CD4-positive, alpha-beta T cell treated with Interleukin-1 beta for 1 hour (primary cell): ENCODE data around the gene PLOD3.
"Not testable (repeated sequence)": the region's sequence is repeated elsewhere in the genome, so short reads cannot be mapped to it uniquely, and the experiment has no call there.

Source experiments
- DNase-seq, 2 donors: peaks; one replicate each; pipeline ENCODE4 v3.0.0-alpha.2; 2020 to 2022

Gene PLOD3, protein sequence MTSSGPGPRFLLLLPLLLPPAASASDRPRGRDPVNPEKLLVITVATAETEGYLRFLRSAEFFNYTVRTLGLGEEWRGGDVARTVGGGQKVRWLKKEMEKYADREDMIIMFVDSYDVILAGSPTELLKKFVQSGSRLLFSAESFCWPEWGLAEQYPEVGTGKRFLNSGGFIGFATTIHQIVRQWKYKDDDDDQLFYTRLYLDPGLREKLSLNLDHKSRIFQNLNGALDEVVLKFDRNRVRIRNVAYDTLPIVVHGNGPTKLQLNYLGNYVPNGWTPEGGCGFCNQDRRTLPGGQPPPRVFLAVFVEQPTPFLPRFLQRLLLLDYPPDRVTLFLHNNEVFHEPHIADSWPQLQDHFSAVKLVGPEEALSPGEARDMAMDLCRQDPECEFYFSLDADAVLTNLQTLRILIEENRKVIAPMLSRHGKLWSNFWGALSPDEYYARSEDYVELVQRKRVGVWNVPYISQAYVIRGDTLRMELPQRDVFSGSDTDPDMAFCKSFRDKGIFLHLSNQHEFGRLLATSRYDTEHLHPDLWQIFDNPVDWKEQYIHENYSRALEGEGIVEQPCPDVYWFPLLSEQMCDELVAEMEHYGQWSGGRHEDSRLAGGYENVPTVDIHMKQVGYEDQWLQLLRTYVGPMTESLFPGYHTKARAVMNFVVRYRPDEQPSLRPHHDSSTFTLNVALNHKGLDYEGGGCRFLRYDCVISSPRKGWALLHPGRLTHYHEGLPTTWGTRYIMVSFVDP

DNA sequence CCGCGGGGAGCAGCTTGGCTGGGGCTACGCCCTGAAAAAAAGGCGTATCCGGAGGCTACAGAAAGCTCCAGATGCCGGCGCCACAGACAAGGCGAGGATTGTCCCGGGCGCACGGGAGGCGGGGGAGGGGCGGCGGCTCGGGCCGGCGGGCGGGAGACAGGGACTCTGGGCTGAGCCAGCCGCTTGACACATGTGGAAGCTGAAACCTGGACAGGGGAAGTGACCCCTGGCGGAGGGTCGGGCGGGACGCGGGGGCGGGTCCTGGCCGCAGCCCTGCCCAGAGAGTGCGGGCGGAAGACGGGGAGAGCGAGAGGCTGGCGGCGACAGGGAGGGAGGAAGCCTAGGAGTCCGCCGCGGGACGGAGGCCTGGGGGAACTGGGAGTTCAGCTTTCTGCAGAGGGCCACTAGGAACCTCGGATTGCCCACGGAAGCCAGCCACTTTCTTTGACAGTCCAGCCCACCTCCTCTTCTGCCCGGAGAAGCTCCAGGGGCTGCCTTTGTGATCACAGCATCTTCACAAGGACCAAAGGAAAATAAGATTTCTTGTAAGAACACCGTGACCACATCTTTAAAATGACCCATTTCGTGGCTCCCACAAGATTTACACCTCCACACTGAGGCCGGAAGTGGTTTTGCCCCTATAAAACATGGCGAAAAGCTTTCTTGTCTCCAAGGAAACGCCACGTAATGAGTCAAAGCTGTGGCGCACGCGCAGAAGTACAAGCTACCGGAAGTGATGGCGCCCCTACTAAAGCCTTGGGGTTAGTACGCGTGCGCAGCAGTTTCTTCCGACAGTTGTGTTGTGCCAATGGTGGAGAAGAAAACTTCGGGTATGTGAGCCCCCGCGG, at the start of gene PLOD3, which contains the start of gene ZNHIT1:
Gene PLOD3, minus strand, starts transcription at position 194 of the 848 bp plus-strand sequence. CDS start 307 bp downstream, outside the sequence.
Gene ZNHIT1, plus strand, starts transcription at position 778 of the 848 bp plus-strand sequence. Its CDS starts 31 bp downstream, at position 809.
- DNase-seq, result peak; percentile 97 to 98

DNA sequence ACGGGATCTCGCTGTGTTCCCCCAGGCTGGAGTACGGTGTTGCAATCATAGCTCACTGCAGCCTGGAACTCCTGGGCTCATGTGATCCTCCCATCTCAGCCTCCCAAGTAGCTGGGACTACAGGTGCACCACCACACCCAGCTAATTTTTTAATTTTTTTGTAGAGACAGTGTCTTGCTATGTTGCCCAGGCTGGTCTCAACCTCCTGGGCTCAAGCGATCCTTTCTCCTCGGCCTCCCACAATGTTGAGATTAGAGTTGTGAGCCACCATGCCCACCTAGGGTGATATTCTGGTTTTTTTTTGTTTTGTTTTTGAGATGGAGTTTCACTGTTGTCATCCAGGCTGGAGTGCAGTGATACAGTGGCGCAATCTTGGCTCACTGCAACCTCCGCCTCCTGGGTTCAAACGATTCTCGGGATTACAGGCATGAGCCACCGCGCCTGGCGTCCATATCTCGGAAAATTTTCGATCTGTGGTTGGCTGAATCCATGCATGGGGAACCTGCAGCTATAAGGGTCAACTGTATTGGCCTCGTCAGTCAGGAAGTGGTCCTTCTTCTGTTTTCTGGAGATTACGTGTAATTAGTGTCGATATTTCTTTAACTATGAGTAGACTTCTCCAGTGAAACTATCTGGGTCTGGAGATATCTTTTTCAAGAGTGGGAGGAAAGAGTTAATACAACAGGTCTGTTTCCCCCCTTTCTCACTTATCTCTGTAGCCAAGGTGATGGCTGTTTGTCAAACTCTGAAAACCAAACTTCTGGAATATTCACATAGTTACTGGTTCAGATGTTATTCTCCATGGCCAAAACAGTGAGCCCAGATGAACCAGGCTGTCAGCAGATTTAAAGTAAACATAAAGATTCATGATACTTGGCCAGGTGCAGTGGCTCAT, 48.5 kb upstream of the PLOD3 start:
- no peak for DNase-seq

DNA sequence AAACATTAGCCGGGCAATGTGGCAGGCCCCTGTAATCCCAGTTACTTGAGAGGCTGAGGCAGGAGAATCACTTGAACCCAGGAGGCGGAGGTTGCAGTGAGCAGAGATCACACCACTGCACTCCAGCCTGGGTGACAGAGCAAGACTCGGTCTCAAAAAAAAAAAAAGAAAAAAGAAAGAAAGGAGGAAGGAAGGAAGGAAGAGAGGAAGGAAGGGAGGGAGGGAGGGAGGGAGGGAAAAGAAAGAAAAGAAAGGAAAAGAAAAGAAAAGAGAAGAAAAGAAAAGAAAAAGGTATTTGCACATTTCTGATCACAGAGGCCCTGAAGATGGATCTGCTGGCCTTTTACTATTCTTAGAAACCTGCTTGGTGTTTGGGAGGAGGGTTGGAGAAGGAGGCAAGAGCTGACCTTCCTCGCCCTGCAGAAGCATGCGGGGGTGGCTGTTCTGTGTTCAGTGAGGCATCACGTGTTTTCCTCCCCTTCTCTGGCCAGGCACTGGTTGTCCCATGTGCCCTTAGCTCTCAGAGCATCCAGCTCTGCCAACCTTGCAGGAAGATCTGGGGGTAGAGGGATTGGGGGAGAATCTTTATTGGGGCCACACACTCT, 46.8 kb upstream of the PLOD3 start:
- DNase-seq, result not testable (repeated sequence)

DNA sequence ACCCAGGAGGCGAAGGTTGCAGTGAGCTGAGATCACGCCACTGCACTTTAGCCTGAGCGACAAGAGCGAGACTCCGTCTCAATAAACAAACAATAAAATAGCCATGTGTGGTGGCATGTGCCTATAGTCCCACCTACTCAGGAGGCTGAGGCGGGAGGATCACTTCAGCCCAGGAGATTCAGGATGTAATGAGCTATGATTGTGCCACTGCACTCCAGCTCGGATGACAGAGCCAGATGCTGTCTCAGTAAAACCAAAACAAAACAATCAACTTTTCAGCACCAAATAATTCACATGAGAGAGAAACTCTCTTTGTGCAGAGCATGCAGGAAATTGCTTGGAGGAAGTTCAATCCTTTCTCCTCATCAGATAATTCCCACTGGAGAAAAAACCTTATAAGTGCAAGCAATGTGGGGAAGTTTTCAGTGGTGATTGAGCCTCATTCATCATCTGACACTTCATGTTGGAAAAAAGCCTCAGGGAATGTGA, 40.9 kb upstream of the PLOD3 start:
- no peak for DNase-seq

DNA sequence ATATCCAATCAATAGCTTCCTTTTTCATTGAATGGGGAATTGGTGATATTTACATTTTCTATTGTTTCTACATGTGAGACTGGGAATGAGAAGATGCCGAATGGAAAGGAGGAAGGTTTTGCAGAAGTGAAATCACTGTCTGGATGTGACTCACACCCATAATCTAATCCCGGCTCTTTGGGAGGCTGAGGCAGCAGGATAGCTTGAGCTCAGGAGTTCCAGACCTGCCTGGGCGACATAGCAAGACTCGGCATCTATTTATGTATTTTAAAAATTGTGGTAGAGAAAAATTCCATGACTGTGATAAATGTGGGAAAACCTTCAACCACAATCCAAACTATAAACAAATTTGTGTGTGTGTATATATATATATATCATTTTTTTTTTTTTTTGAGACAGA, 38.4 kb upstream of the PLOD3 start:
- DNase-seq, result no peak

DNA sequence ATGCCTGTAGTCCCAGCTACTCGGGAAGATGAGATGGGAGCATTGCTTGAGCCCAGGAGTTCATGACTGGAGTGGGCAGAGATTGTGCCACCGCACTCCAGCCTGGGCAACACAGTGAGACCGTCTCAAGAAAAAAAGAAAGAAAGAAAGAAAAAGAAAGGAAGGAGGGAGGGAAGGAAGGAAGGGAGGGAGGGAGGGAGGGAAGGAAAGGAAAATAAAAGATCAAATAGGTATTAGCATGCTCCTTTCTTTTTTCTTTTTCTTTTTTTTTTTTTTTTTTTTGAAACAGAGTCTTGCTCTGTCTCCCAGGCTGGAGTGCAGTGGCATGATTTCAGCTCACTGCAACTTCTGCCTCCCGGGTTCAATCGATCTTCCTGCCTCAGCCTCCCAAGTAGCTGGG, 35.8 kb upstream of the PLOD3 start:
- not testable (repeated sequence) for DNase-seq

DNA sequence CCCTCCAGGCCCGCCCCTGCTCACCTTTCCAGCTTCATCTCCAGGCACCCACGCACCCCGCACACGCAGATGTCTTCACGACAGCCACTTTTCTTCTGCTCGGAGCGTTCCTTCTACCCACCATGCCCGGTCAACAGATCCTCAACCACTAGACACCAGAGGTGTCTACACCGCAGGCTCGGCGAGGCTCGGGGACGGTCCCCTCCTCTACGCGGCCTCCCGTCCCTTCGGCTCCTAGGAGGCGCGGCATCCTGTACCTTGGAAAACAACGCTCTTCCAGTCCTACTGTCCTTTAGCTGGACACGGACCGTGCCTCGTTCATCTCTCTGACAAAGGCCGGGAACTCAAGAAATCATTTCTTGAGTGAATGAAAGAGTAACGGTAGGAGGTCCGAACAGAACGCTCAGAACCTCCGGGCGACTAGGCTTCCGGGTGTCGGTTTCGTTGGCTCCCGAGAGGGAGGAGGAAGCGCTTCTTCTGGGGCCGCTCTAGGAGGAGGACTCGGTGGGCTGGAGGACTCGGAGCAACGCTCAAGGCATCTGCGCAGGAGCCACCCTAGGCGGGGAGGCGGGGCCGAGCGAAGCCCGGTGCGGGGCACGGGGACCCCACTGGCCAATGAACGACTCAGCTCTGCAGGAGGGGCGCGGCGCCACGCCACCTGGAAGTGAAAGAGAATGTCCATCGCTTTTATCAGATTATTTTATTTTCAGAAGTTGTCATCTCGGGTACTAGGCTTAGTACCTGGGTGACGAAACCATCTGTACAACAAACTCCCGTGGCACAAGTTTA, 34.7 kb upstream of the PLOD3 start:
- peak; percentile 98 to 99 for DNase-seq

DNA sequence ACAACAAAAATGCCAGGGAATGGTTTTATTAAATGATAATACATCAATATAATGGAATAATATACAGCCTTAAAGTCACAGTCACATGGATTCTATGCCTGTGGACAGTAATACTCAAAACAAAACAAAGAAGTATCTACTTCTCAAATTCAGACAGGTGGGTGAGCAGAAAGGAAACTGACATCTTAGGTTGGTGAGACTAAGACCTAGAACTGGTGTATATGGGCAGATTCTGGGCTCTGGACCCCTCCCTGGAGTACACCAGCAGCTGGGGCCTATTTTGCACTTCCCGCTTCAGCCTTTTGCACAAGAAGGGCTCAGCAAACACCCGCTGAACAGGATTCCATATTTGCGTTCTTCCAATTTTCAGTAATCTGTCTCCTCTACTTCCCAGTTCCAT, 32.9 kb upstream of the PLOD3 start:
- DNase-seq, result no peak

DNA sequence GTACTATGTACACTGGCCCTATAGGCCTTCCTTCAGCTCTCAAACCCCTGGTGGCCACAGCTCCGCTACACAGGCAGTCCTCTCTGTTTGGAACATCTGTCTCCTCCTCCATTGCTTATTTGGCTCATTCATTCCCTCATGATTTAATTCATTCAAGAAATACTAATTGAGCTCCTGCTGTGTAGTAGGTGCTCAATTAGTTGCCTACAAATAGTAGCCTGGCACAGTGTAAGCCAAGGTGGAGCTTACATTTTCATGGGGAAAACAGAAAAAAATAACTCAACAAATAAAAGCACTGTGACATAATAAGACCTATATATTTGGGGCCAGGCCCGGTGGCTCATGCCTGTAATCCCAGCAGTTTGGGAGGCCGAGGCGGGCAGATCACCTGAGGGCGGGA, 30.9 kb upstream of the PLOD3 start:
- DNase-seq, result no peak

DNA sequence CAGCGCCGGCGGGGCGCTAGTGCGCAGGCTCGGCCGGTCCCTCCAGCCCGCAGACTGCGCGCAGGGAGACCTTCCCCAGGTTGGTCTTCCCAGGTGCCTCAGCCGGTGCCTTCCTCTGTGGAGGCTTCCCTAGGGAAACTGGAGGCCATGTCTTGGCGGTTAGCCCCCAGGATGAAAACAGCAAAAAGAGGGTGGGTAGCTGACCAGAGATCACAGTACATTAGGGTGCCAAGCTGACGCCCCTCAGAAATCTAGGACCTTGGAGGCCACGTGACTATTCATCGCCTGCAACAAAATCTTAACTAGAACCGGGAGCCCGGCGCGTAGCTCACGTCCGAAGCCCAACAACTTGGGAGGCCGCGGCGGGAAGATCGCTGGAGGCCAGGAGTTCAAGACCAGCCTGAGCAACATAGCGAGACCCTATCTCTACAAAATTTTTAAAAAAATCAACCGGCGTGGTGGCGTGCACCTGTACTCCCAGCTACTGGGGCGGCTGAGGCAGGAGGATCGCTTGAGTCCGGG, 27.8 kb upstream of the PLOD3 start:
- DNase-seq, result no peak

DNA sequence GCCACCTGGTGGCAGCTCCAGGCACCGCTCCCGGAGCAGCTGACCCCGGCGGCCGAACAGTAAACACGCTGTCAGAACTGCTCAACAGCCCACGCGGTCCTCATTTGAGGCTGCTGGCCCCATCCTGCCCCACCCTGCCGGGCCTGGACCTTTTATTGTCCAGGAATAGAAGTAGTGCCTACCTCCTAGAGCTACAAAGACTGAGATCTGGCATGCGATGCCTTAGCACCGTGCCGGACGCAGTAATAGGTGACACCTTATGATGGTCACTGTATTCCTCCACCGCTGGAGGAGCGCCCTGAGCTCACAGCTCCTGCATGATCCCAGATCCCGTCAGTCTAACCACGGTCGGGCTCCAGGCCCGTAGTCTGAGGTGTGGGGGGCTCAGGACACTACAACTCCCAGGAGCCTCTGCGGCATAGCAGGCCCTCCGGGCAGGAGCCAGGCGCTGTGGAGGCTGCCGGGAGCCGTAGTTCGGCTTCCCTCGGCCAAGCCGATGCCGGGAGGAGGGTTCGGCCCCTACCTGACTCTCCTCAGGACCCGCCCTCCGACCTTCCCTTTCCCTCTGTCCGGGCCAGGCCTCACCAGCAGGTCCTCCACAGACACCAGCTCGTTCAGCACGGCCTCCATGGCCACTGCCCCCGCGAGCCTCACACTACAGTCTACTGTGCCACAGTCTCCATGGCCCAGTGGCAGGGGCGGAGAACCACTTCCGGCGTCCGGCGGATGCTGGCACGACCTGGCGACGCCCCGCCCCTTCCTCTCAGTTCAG, 27.2 kb upstream of the PLOD3 start, which contains the start of gene FIS1:
Gene FIS1, minus strand, starts transcription at position 707 of the 772 bp plus-strand sequence. Its CDS starts 77 bp downstream, at position 630.
- DNase-seq, result peak; percentile 91 to 93

DNA sequence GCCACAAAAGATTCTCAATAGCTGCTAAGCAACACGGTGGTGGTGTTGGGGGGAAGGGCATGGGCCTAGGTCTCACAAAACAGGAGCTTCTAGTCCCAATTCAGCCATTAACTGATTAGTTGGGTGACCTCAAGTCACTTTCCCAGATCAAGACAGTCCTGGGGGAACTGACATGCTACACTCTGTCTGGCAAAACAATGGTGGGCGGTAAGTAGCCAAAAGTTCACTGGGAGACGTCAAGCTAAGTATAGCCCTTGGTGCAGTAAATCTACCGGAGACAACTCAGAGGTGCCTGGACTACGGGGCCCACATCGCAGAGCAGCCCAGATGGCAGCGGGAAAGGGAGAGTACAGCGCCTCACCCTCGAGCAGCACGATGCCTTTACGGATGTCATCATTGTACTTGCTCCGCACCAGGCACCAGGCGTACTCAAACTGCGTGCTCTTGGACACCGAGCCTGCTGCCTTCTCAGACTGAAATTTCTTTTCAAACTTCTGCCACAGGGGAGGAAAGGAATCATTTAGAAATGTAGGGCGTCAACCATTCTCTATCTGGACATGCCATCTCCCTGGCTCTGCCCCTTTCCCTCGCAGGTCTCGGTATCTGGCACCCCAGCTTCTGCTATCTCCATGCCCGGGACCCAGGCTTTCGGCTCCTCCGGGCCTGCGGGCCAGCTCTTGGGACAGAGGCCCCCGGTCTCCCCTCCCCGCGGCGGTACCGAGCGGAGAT, 26.4 kb upstream of the PLOD3 start:
- DNase-seq, result no peak

DNA sequence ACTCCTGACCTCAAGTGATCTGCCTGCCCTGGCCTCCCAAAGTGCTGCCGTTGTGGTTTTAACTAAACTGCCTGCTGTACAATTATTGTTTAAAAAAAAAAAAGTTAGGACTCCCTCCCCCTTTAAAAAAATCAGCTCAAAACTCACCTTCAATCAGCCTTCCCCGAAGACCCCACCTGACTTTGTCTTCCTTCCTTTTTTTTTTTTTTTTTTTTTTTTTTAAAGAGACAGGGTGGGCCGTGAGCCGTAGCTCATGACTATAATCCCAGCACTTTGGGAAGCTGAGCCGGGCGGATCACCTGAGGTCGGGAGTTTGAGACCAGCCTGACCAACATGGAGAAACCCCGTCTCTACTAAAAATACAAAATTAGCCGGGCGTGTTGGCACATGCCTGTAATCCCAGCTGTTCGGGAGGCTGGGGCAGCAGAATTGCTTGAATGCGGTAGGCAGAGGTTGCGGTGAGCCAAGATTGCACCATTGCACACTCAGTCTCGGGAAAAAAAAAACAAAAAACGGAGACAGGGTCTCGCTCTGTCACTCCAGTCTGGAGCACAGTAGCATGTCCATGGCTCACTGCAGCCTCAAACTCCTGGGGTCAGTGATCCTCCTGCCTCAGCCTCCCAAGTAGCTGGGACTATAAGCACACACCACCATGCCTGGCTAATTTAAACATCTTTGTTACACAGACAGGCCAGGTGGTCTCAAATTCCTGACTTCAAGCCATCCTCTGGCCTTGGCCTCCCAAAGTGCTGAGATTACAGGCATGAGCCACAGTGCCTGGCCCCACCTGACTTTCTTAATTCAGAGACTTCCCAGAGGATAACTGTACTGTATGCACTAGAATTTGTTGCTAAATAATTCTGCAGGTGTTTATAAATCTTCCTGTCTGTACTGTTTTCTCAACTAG, 24.3 kb upstream of the PLOD3 start:
- DNase-seq, result no peak

DNA sequence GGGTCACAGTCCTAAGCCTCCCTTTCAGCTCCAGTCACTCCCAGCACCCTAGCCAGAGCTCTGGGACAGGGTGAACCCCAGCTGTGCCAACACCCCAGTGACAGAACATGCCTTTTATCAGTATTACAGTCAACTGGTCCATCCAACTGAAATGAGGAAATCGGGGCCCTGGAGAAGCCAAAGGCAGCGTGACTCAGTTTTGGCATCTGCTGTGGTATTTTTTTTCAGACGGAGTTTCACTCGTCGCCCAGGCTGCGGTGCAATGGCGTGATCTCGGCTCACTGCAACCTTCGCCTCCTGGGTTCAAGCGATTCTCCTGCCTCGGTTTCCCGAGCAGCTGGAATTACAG, 23.6 kb upstream of the PLOD3 start:
- peak in 1 of 2 donors; percentile 36 for DNase-seq

DNA sequence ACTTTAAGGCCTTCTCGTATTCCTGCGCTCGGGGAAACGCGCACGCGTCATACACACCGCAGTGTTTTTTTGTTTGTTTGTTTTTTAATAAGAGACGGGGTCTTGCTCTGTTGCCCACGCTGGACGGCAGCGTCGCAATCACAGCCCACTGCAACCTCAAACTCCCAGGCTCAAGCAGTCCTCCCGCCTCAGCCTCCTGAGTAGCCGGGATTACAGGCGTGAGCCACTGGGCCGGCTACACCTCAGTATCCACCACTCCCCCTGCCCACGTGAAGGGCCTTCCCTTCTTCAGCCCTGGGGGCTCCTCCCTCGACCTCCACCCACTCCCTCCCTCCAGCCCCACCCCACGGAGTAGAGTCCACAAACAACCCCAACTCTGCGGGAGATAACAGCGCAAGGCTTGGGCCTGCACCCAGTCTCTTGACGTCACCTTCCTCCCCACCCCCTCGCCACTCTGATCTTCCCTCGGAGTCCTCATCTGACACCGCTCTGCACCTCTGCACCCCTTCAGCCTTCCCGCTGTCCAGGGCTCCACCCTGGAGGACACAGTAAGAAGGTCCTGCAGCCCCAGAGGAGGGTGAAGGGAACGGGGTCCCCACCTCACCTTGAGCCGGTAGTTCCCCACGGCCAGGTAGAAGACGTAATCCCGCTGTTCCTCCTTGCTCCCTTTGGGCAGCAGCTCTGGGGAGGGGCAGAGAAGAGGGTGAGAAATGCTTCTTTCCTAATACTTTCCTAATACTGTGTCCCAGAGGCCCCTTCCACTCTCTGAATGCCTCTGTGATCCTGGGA, 23.0 kb upstream of the PLOD3 start:
- no peak for DNase-seq

DNA sequence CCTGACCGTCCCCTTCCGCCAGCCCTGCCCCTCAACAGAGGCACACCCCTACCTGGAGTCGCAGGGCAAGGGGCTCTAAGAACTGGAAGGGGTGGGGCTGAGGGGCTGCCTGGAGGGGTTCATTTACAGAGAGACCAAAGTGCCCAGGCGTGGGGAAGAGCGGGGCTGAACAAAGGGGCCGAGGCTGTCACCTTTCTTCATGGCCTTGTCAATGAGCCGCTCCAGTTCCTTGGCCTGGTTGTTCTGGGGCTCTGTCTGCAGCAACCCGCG, 22.5 kb upstream of the PLOD3 start:
- no peak for DNase-seq
